Putamen (tissue), 1 donor: ENCODE data around the gene KIF26B.

Experiments
- DNase-seq: peaks from one replicate; pipeline ENCODE4 v3.0.0-alpha.2; 2016; ENCODE audit warnings: low spot score

The KIF26B gene

GRCh38 chr1:245132771-245133170, 22.0 kb upstream of the KIF26B start:
- no peak for DNase-seq

- no peak for DNase-seq
These were observed 20.6 kb upstream of the KIF26B start for GRCh38 chr1:245133995-245134715.

DNA sequence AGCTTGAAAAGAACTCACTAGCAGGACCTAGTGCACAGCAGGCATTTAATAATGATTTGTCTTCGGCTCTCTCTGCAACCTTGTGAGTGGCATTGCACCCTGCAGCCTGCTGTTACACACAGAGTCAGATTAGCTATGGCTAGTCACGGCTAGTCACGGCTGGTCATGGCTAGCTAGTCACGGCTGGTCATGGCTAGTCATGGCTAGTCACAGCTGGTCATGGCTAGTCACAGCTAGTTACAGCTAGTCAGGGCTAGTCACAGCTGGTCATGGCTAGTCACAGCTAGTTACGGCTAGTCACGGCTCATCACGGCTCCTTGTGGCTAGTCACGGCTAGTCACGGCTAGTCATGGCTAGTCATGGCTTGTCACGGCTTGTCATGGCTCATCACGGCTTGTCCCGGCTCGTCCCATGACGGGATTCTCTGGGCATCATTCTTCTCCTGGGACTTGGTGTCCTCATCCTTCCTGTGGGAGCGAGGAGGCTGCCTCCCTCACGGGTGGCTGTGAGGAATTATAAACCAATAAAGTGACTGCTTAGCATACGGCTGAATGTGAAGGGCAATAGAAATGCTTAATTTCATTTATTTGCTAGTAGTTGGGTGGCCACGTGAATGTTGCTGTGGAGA, 12.5 kb upstream of the KIF26B start:
- DNase-seq: no peak

DNA sequence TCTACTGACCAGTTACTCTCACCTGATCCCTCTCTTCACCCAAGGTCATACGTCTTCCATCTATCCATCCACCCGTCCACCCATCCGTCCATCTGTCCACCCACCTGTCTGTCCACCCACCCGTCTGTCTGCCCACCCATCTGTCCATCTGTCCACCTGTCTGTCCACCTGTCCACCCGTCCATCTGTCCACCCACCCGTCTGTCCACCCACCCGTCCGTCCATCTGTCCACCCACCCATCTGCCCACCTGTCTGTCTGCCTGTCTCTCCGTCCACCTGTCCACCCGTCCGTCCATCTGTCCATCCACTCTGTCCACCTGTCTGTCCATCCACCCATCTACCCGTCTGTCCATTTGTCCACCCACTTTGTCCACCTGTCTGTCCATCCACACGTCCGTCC, 11.8 kb upstream of the KIF26B start:
- no peak for DNase-seq

GRCh38 chr1:245143849-245144248, 10.9 kb upstream of the KIF26B start:
- DNase-seq: no peak

- DNase-seq: no peak
These were observed 6.7 kb upstream of the KIF26B start for GRCh38 chr1:245148069-245148468.

- DNase-seq: no peak
These were observed 5.9 kb upstream of the KIF26B start for GRCh38 chr1:245148861-245149260.

DNA sequence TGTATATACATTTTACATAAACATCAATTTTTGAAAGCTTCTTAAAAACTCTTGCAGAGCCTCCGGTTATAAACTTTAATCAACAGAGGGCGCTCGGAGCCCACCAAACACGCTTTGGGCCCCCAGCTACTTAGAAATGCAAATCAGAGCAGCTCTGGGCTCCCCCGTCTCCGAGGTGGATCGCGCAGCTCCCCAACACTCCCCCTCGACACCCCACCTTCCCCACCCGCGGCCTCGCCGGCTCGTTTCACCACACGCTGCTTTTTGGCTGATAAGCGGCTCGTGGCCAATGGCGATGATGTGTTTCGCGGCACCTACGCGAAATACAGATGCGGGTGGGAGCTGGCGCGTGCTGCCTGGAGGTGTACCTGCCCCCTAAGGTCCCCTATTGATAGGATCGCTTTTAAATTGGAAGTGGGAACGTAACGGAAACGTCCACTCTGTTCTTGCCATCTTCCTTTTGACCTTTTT, 1.7 kb upstream of the KIF26B start:
- peak; percentile 64 for DNase-seq

DNA sequence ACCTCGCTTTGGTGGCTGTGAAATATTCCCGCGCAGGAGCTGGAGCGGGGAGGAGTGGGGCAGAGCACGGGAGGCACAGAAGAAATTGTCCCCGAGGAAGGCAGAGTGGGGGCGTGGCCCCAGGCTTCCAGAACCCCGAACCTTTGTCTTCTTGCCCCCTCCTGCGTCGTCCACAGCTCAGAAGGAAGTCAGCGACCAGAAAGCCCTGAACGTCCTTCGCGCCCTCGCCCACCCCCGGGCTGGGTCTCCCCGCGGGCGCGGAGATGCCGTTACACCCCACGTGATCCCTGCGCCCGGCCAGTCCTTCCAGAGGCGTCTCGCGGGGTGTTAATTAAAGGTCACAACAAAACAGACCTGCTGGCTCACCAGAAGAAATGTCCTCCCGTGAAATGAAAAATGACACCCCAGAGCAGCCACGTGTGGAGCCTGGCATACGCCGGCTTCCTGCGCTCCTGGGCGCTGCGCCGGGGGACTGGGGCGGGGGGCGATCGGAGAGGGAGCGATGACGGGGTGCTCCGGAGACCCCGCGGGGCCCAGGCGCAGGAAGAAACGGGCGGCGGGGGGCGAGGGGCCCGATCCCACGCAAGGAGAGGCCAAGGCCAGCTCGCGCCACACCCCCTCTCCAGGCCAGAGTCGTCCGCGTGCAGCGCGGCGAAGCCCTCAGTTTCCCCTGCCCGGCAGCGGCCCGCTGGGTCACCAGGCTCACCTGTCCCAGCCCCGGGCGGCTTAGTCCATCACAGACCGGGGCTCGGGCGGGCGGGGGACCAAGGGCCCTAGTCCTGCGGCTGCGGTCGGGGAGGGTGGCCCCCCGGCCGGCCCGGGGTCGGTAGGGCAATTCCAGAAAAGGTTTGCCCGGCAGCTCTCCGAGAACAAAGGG, 995 bp upstream of the KIF26B start:
- no peak for DNase-seq

GRCh38 chr1:245155272-245156040, 671 bp downstream of the KIF26B start:
- DNase-seq: no peak

- peak; percentile 63 for DNase-seq
These were observed 1.4 kb downstream of the KIF26B start for GRCh38 chr1:245156041-245156735.

GRCh38 chr1:245156736-245157505, 2.1 kb downstream of the KIF26B start:
- DNase-seq: no peak

DNA sequence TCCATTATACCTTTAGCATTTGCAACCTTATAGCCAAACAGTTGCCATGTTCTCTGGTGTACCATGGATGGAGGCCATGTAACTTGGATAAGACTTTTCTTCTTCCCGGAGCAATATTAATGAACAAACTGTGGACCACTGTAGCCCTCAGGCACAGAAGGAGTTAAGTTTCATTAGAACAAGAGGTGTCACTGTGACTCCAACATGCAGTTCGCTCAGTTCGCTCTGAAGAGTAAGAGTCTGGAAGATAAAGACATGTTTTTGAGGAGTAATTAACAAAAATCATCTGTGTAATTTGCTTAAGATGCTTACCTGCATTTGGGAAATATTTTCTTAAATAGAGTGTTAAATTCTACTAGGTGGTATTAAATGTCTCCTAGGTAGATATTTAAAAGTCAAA, 4.1 kb downstream of the KIF26B start:
- no peak for DNase-seq

DNA sequence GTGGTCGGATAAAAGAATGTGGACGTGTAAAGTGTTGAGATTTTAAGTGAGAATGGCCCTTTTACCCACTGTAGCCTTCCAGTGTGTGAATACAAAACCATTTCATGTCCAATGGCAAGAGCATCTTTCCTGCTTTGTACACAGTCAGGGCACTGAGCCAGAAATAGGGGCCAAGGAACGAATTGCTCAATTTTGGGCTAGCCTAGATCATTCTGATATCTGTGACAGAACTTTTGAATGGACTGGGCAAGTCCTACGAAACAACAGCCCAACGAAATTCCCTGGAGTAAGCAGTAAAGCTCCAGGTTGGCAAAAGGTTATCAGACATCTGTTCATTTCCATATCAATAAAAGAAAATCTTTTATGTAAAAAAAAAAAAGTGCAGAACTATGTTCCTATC, 5.5 kb downstream of the KIF26B start:
- DNase-seq: no peak

DNA sequence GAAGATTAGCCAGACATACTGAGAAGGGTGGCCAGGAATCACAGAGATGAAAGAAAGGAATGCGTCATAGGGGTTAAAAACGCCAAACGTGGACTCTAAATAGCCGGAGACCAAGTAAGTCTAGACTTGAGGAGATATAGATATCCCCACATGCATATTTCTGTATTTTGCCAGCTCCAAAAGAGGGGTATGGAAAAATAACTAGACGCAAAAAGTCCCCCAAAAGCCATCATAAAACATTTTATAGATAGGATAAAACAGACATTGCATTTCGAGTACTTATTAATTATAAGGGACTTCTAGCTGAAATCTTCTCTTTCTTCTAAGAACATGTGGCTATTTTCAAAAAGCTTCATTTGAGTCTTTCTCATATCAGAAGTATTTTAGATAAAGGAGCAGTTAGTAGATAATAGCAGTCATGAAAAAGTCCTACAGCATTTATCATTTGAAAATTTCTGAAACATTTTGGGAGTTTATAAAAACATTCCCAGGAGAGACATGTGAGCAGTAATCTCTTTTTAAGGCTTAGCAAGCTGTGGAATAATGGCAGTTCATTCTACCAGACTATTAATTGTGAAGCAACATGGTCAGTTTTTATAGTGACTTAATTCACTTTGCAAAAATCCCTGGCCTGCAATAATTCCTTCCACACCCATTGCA, 6.1 kb downstream of the KIF26B start:
- no peak for DNase-seq

GRCh38 chr1:245161866-245162265, 7.1 kb downstream of the KIF26B start:
- no peak for DNase-seq

DNA sequence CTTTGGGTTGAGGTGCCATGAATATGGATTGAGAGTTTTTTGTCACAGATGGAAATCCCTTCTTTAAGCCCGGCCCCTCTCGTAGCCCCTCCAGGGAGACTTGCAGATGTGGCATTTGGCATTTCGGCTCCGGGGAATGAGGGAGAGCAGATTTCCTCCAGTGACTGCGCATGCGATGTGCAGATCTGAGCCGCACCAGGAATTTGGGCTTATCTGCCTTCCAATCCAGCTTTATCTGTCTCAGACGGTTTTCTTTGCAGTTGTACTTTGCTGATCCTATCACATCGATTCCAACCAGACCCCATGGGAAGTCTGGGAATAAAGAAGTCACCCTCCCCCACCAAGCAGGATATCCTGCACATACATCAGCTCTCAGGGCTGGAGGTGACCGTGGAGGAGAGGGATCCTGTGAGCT, 11.7 kb downstream of the KIF26B start:
- DNase-seq: no peak

- DNase-seq: no peak
These were observed 13.3 kb downstream of the KIF26B start for GRCh38 chr1:245168086-245168485.

DNA sequence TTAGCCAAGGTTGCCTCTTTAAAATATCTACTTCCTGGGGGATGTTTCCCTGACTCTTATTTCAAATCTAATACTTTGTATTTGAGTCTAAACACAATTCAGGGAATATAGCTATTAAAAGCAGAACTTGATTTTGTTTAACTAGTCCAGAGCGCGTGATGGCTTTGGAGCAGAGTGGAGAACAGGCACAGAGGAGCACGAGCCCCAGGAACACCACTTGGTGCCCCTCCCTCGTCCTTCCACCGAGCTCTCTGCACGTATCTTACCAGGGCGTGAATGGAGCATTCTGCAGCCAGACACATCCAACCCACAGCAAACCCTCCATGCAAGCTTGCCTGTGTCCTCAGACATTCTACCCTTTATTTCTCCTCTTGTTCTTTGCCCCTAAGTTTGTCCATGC, 14.1 kb downstream of the KIF26B start:
- no peak for DNase-seq

GRCh38 chr1:245169376-245169775, 14.6 kb downstream of the KIF26B start:
- DNase-seq: no peak
